Ishikawa (cell line): ENCODE data around the gene LRCOL1.

Experiments used
- CEBPB ChIP-seq: IDR thresholded peaks from 2 replicates; pipeline ENCODE4 v1.6.1; 2012
- CREB1 ChIP-seq: IDR thresholded peaks from 2 replicates; pipeline ENCODE4 v1.6.1; 2012; ENCODE audit warnings: low read depth
- EGR1 ChIP-seq: IDR thresholded peaks from 2 replicates; pipeline ENCODE4 v1.6.1; 2012
- EP300 ChIP-seq: IDR thresholded peaks from 2 replicates; pipeline ENCODE4 v1.6.1; 2012; ENCODE audit warnings: borderline replicate concordance
- FOXM1 ChIP-seq: IDR thresholded peaks from 2 replicates; pipeline ENCODE4 v1.6.1; 2012; ENCODE audit warnings: low read depth, borderline replicate concordance
- NFIC ChIP-seq: IDR thresholded peaks from 2 replicates; pipeline ENCODE4 v1.6.1; 2012
- RAD21 ChIP-seq: IDR thresholded peaks from 2 replicates; pipeline ENCODE4 v1.6.1; 2012; ENCODE audit warnings: low read depth
- TAF1 ChIP-seq: IDR thresholded peaks from 2 replicates; pipeline ENCODE4 v1.6.1; 2012; ENCODE audit warnings: low read depth, mild to moderate bottlenecking
- TCF12 ChIP-seq: IDR thresholded peaks from 2 replicates; pipeline ENCODE4 v1.6.1; 2012; ENCODE audit warnings: low read depth
- TEAD4 ChIP-seq: IDR thresholded peaks from 2 replicates; pipeline ENCODE4 v1.6.1; 2012
- YY1 ChIP-seq: IDR thresholded peaks from 2 replicates; pipeline ENCODE4 v1.6.1; 2012; ENCODE audit warnings: low read depth
- ZBTB7A ChIP-seq: IDR thresholded peaks from 2 replicates; pipeline ENCODE4 v1.6.1; 2012; ENCODE audit warnings: low read depth
- TF ChIP-seq, protein P1 (sequence below): IDR thresholded peaks from 2 replicates; pipeline ENCODE4 v1.6.1; 2012
- TF ChIP-seq, protein P2 (sequence below): IDR thresholded peaks from 2 replicates; pipeline ENCODE4 v1.6.1; 2012; ENCODE audit warnings: low read depth, mild to moderate bottlenecking
- TF ChIP-seq, protein P3 (sequence below): IDR thresholded peaks from 2 replicates; pipeline ENCODE4 v1.6.1; 2012

The LRCOL1 gene

DNA sequence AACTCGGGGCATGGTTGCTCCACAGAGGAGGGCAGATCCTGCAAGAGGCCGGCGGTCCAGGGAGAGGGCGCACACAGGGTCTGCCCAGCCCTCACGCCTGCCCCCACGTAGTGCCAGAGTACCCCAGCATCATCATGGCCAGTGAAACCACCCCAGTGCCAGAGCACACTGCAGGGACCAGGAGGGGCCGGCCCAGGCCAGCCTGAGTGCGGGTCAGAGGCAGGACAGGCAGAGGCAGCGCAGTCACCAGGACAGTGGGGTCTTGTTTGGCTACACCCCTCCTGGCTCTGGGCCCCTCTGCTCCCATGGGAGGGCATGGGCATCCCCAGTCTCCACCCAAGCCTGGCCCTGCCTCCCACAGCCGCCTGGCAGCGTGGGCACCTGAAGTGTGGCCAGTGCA, 34.7 kb downstream of the LRCOL1 start:
- TF ChIP-seq FOXM1 (no peak), EP300 (no peak), TAF1 (no peak), CEBPB (no peak), TEAD4 (no peak), TCF12 (no peak), NFIC (no peak), YY1 (no peak), RAD21 (no peak), CREB1 (no peak), EGR1 (no peak), ZBTB7A (no peak)
- TF ChIP-seq, protein P1, sequence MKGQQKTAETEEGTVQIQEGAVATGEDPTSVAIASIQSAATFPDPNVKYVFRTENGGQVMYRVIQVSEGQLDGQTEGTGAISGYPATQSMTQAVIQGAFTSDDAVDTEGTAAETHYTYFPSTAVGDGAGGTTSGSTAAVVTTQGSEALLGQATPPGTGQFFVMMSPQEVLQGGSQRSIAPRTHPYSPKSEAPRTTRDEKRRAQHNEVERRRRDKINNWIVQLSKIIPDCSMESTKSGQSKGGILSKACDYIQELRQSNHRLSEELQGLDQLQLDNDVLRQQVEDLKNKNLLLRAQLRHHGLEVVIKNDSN = no peak
- TF ChIP-seq, protein P2, sequence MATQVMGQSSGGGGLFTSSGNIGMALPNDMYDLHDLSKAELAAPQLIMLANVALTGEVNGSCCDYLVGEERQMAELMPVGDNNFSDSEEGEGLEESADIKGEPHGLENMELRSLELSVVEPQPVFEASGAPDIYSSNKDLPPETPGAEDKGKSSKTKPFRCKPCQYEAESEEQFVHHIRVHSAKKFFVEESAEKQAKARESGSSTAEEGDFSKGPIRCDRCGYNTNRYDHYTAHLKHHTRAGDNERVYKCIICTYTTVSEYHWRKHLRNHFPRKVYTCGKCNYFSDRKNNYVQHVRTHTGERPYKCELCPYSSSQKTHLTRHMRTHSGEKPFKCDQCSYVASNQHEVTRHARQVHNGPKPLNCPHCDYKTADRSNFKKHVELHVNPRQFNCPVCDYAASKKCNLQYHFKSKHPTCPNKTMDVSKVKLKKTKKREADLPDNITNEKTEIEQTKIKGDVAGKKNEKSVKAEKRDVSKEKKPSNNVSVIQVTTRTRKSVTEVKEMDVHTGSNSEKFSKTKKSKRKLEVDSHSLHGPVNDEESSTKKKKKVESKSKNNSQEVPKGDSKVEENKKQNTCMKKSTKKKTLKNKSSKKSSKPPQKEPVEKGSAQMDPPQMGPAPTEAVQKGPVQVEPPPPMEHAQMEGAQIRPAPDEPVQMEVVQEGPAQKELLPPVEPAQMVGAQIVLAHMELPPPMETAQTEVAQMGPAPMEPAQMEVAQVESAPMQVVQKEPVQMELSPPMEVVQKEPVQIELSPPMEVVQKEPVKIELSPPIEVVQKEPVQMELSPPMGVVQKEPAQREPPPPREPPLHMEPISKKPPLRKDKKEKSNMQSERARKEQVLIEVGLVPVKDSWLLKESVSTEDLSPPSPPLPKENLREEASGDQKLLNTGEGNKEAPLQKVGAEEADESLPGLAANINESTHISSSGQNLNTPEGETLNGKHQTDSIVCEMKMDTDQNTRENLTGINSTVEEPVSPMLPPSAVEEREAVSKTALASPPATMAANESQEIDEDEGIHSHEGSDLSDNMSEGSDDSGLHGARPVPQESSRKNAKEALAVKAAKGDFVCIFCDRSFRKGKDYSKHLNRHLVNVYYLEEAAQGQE = no peak
- TF ChIP-seq, protein P3, sequence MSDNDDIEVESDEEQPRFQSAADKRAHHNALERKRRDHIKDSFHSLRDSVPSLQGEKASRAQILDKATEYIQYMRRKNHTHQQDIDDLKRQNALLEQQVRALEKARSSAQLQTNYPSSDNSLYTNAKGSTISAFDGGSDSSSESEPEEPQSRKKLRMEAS = no peak

DNA sequence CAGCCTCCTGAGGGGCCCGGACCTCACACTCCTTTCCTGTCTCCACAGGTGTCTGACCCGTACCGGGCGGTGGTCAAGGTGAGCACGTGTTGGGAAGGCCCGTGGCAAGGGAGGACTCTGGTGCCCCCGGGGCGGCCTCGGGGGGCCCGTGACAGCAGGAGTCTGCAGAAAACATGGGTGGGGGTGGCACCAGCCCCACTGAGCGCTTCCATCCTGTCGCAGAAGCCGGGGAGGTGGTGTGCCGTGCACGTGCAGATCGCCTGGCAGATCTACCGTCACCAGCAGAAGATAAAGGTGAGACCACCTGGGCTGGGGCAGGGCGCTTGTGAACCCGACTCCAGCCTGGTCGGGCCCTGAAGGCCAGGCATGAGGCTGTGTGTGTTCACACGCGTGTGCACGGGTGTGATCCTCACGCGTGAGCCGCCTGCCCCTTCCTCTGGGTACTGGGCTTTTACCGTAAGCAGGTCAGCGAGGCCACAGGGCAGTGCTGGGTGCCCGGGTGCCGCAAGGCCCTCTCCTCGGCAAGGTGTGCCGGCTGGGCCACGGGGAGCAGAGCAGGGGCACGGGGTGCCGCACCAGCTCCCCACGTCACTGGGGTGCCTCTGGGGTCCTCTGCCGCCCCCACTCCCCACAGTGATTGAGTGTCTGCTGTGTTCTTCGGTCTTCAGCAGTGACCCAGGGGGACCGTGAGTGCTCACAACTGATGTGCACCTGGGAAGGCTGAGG, 35.9 kb downstream of the LRCOL1 start:
- TF ChIP-seq ZBTB7A (no peak), FOXM1 (no peak), NFIC (no peak), EP300 (no peak)

DNA sequence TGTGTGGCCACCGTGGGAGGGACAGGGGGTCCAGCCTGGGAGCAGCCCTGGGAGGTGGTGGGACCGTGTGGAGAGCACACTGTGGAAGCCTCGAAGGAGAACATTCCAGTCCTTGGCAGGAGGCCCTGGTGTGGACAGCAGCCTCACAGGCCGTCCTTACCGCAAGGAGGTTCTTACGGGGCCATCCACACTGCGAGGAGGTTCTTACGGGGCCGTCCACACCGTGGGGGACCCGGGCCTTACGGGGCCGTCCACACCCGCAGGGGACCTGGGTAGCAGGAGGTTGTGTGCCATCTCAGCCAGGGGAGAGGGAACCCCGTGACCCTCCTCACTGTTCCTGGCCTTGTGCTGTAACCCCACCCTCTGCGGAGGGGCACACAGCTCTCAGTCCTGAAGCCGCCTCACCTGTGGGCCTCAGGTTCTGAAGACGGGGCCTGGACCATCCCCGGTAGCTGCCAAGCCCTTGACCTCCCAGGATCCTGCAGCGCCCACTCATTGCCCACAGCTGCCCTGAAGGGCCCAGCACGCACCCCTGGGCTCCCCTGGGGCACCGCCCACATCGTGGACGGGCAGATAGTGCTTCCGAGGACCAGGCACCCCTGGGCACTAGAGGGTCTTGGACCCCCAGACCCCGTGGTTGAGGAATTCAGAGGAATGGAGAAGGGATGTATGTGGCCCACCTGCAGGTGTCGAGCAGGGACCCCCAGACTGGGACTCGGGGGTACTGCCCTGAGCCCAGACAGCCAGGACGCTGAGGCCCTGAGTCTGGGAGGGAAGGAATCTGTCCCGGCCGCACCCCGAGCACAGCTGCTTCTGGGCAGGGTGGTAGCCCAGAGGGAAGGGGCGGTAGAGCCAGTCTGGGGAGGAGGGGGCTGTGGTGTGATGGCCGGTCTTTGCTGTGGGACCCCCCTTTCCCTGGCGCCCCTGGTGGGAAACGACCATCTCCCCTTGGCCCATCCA, 37.3 kb downstream of the LRCOL1 start:
- TF ChIP-seq TEAD4 (no peak), EP300 (no peak), FOXM1 (no peak)
- TF ChIP-seq, protein P1 = no peak
- TF ChIP-seq, protein P2 = no peak

DNA sequence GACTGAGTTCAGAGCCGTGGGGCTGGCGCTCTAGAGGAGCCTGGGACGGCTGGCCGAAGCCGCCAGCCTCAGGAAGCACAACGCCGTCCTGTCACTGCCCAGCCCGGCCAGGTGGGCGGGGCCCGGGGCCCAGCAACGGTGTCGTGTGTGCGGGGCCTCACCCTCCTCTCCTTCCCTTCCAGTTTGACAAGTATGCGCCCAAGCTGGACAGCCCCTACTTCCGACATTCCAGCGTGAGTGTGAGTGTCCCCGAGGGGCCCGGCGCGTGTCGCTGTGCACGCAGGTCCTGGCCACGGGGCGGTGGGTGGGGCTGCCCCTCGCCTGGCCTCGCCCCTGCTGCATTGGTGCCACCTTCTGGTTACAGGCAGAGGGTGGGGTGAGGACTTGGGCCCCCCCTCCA, 38.3 kb downstream of the LRCOL1 start:
- TF ChIP-seq NFIC (no peak), TCF12 (no peak), ZBTB7A (no peak), TEAD4 (no peak), FOXM1 (no peak), CEBPB (no peak), TAF1 (no peak)
- TF ChIP-seq, protein P2 = no peak
- TF ChIP-seq, protein P1 = no peak
